SK-N-MC (cell line): ENCODE data around the gene TLK2.
"Not testable (repeated sequence)": the region's sequence is repeated elsewhere in the genome, so short reads cannot be mapped to it uniquely, and the experiment has no call there.

Source experiments
- DNase-seq: peaks from one replicate; pipeline ENCODE4 v3.0.0-alpha.2; 2011; ENCODE audit warnings: low read depth, low spot score
- H3K27ac ChIP-seq: fragments of 200-600 bp; sonication (generic); 2 replicates; pipeline ENCODE4 v1.5.1; 2016; ENCODE audit warnings: mixed run types
- H3K36me3 ChIP-seq: fragments of 200-600 bp; sonication (generic); 2 replicates; pipeline ENCODE4 v1.6.1; 2017; ENCODE audit warnings: antibody characterized with exemption, low read length, mixed read lengths; ENCODE audit not compliant: insufficient read depth
- H3K4me3 ChIP-seq: fragments of 200-600 bp; sonication (generic); 2 replicates; pipeline ENCODE4 v1.5.1; 2016
- H3K9ac ChIP-seq: fragments of 200-600 bp; sonication (generic); 2 replicates; pipeline ENCODE4 v1.8.0; 2017; ENCODE audit warnings: mixed run types, mixed read lengths; ENCODE audit not compliant: insufficient read length
- H3K9me3 ChIP-seq: fragments of 200-600 bp; sonication (generic); 2 replicates; pipeline ENCODE4 v1.6.1; 2017; ENCODE audit warnings: low read depth, mild to moderate bottlenecking, antibody characterized with exemption, low read length, moderate library complexity, mixed read lengths
- EZH2 ChIP-seq: fragments of 200-600 bp; sonication (generic); IDR thresholded peaks from one replicate; pipeline ENCODE4 v1.6.1; 2017; ENCODE audit warnings: antibody characterized with exemption
- FOXP2 ChIP-seq: optimal IDR thresholded peaks from 2 replicates; pipeline ENCODE3; 2011; ENCODE audit warnings: mild to moderate bottlenecking, moderate library complexity; ENCODE audit not compliant: insufficient read depth; ENCODE audit errors: extremely low read length, control extremely low read depth
- POLR2AphosphoS5 ChIP-seq: IDR thresholded peaks from 2 replicates; pipeline ENCODE4 v1.6.1; 2012; ENCODE audit warnings: mild to moderate bottlenecking, low read depth, low read length, borderline replicate concordance

The TLK2 gene

DNA sequence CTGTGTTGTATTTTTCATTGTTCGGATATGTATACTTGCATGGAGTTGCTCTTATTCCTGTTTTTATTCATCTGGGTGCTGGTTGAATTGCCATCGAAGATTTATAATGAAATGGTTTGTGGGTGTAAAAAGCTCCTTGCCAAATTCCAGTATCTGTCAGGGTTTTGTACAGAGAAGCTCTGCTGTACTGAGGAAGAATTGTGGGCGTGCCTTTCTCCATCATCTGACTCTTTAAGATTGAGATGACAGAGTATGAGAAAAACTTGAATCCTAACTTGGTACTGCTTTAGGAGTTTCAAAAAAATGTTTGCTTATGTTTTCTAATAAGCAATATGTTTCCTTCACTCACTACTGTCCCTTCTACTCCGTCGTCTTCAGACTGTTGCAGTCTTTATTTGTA, 78.9 kb downstream of the TLK2 start:
- not testable (repeated sequence) for H3K4me3 ChIP-seq, DNase-seq, H3K9me3 ChIP-seq, H3K9ac ChIP-seq, H3K27ac ChIP-seq
- H3K36me3 ChIP-seq: peaks cover 29% of the 10 kb centered on the region

- H3K27ac ChIP-seq, H3K4me3 ChIP-seq, H3K9me3 ChIP-seq, DNase-seq, H3K9ac ChIP-seq: not testable (repeated sequence)
- peaks cover 42% of the 10 kb centered on the region for H3K36me3 ChIP-seq
Measured at GRCh38 chr17:62558941-62559340, 80.3 kb downstream of the TLK2 start.

- peaks cover 52% of the 10 kb centered on the region for H3K36me3 ChIP-seq
- not testable (repeated sequence) for H3K9me3 ChIP-seq, H3K27ac ChIP-seq, DNase-seq, H3K4me3 ChIP-seq, H3K9ac ChIP-seq
Measured at GRCh38 chr17:62560971-62561370, 82.3 kb downstream of the TLK2 start.

DNA sequence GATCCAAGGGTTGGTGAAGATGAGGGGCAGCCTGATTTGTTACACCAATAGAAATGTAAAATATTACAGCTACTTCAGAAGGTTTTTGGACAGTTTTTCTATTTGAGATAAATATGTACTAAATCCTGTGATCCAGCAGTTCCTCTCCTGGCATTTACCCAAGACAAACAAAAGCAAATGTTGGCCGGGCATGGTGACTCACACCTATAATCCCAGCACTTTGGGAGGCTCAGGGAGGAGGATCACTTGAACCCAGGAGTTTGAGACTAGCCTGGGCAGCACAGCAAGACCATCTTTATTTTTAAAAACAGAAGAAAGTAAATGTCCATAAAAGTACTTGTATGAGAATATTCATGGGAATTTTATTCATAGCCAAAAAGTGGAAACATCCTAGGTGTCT, 84.0 kb downstream of the TLK2 start:
- no peak overlapping the region for H3K27ac ChIP-seq
- no peaks in the 10 kb centered on the region for H3K9me3 ChIP-seq
- no peak overlapping the region for H3K4me3 ChIP-seq
- TF ChIP-seq EZH2 (no peak), POLR2AphosphoS5 (no peak), FOXP2 (no peak)
- no peak overlapping the region for H3K9ac ChIP-seq
- no peak for DNase-seq
- H3K36me3 ChIP-seq: peaks cover 64% of the 10 kb centered on the region

DNA sequence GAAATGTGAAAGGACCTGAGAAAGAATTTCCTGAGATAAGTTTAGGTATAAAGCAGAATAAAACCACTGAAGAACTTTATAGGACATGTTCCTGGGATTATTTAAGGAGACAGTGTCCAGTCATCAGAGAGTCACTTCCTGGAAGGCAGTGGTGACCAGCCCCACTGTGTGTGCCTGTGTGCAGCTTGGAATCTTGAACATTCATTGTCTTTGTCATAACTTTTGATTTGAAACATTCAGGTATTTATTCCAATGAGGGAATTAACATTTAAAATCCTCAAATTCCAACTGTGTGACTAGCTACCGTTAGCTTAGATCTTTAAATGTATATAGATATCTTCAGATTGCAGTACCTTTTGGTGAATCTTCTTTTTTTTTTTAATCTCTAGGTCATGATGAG, 87.2 kb downstream of the TLK2 start:
- no peak overlapping the region for H3K9ac ChIP-seq
- H3K4me3 ChIP-seq: no peak overlapping the region
- no peak overlapping the region for H3K27ac ChIP-seq
- DNase-seq: no peak
- H3K36me3 ChIP-seq: peaks cover 55% of the 10 kb centered on the region
- no peak for TF ChIP-seq FOXP2
- TF ChIP-seq EZH2: no peak
- no peak for TF ChIP-seq POLR2AphosphoS5
- H3K9me3 ChIP-seq: no peaks in the 10 kb centered on the region

DNA sequence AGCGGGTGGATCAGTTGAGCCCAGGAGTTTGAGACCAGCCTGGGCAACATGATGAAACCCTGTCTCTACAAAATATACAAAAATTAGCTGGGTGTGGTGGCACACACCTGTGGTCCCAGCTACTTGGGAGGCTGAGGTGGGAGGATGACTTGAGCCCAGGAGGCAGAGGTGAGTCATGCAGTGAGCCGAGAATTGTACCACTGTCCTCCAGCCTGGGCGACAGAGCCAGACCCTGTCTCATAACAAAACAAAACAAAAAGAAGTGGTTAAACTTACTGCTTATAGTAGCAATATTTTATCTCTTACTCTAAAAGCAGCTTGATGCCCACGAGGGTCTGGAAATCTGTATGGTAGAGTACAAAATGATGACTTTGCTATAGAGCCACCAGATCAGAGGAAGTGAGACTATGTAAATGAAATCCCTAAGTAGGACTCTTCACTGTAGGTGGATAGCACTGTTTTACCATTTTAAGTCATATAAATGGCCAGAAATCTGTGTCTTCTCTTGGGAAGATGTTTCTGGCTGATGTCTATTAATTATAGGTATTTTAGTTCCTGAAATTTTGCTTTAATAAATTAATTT, 88.5 kb downstream of the TLK2 start:
- H3K9ac ChIP-seq: no peak overlapping the region
- peaks cover 45% of the 10 kb centered on the region for H3K36me3 ChIP-seq
- H3K9me3 ChIP-seq: no peaks in the 10 kb centered on the region
- no peak overlapping the region for H3K4me3 ChIP-seq
- DNase-seq: no peak
- H3K27ac ChIP-seq: no peak overlapping the region
- TF ChIP-seq FOXP2 (no peak), EZH2 (no peak), POLR2AphosphoS5 (no peak)

- Histone ChIP-seq H3K9ac (no peak overlapping the region), H3K4me3 (no peak overlapping the region), H3K36me3 (peaks cover 43% of the 10 kb centered on the region), H3K27ac (no peak overlapping the region), H3K9me3 (no peaks in the 10 kb centered on the region)
- DNase-seq: no peak
- TF ChIP-seq EZH2 (no peak), POLR2AphosphoS5 (no peak), FOXP2 (no peak)
Measured at GRCh38 chr17:62572488-62572887, 93.9 kb downstream of the TLK2 start.

DNA sequence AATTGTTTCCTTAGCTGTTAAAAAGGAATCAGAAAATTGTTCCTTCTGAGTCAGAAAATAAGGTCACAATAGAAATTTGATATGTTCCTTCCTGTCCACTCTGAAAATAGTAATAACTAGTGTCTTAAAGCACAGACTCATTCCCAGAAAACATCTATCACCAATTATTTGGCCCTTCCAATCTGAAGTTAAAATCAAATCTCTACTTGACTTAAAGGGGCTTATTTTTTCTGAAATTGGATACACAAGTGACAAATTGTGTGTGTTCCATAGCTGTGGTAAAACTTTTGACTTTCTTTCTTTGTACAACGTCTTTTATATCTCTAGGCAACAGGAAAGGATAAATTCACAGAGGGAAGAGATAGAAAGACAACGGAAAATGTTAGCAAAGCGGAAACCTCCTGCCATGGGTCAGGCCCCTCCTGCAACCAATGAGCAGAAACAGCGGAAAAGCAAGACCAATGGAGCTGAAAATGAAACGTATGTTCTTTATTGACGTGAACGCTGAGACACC, 94.3 kb downstream of the TLK2 start:
- Histone ChIP-seq H3K9ac (no peak overlapping the region), H3K36me3 (peaks cover 46% of the 10 kb centered on the region), H3K9me3 (no peaks in the 10 kb centered on the region), H3K27ac (no peak overlapping the region), H3K4me3 (no peak overlapping the region)
- no peak for DNase-seq
- TF ChIP-seq EZH2 (no peak), FOXP2 (no peak), POLR2AphosphoS5 (no peak)

GRCh38 chr17:62573480-62574117, 95.0 kb downstream of the TLK2 start:
- no peaks in the 10 kb centered on the region for H3K9me3 ChIP-seq
- H3K36me3 ChIP-seq: peaks cover 48% of the 10 kb centered on the region
- no peak for DNase-seq
- no peak overlapping the region for H3K4me3 ChIP-seq
- no peak overlapping the region for H3K27ac ChIP-seq
- no peak overlapping the region for H3K9ac ChIP-seq
- TF ChIP-seq POLR2AphosphoS5 (no peak), FOXP2 (no peak), EZH2 (no peak)
